ENCODE results near the gene ENTPD1.

DNA sequence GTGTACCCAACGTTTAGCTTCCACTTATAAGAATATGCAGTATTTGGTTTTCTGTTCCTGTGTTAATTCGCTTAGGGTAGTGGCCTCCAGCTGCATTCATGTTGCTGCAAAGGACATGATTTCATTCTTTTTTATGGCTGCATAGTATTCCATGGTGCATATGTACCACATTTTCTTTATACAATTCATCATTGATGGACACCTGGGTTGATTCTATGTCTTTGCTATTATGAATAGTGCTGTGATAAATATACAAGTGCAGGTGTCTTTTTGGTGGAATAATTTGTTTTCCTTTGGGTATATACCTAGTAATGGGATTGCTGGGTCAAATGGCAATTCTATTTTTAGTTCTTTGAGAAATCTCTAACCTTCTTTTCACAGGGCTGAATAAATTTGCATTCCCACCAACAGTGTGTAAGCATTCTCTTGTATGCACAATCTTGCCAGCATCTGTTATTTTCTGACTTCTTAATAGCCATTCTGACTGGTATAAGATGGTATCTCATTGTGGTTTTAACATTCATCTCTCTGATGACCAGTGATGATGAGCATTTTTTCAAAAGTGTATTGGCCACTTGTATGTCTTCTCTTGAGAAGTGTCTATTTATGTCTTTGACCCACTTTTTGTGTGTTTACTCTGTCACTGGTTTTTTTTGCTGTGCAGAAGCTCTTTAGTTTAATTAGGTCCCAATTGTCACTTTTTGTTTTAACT, 79.3 kb downstream of the ENTPD1 start:
- TF ChIP-seq, protein P1, sequence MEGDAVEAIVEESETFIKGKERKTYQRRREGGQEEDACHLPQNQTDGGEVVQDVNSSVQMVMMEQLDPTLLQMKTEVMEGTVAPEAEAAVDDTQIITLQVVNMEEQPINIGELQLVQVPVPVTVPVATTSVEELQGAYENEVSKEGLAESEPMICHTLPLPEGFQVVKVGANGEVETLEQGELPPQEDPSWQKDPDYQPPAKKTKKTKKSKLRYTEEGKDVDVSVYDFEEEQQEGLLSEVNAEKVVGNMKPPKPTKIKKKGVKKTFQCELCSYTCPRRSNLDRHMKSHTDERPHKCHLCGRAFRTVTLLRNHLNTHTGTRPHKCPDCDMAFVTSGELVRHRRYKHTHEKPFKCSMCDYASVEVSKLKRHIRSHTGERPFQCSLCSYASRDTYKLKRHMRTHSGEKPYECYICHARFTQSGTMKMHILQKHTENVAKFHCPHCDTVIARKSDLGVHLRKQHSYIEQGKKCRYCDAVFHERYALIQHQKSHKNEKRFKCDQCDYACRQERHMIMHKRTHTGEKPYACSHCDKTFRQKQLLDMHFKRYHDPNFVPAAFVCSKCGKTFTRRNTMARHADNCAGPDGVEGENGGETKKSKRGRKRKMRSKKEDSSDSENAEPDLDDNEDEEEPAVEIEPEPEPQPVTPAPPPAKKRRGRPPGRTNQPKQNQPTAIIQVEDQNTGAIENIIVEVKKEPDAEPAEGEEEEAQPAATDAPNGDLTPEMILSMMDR (optimal IDR thresholded peaks at IDR 0.05 in 1 of 3, IDR thresholded peaks at IDR 0.05 in 1 of 3, conservative IDR thresholded peaks at IDR 0.05 in 1 of 3; ENCODE audit: extremely low read depth in 1 of 3, insufficient read depth in 2 of 3, low read length in 3 of 3) = no peak
- no peak for TF ChIP-seq EZH2 (IDR thresholded peaks at IDR 0.05; ENCODE audit: low read length)

Measured in keratinocyte (primary cell).